HEK293 (cell line): ENCODE results near the gene PHKG2.

Experiments used
- CTCF ChIP-seq: fragments of 450-650 bp; formaldehyde crosslinking; IDR thresholded peaks from 2 replicates; pipeline ENCODE4 v1.5.1; 2016; ENCODE audit warnings: missing biosample characterization, missing genetic modification characterization
- HOXA7 ChIP-seq: sonication (generic); formaldehyde crosslinking; IDR thresholded peaks from 2 replicates; pipeline ENCODE4 v1.8.1; 2022; ENCODE audit warnings: missing genetic modification reagents, borderline replicate concordance
- INSM2 ChIP-seq: fragments of 450-650 bp; formaldehyde crosslinking; IDR thresholded peaks from 2 replicates; pipeline ENCODE4 v1.5.1; 2016; ENCODE audit warnings: missing biosample characterization, missing genetic modification characterization
- SP3 ChIP-seq: fragments of 450-650 bp; formaldehyde crosslinking; IDR thresholded peaks from 2 replicates; pipeline ENCODE4 v1.5.1; 2016; ENCODE audit warnings: missing biosample characterization, missing genetic modification characterization
- ZNF112 ChIP-seq: fragments of 450-650 bp; formaldehyde crosslinking; IDR thresholded peaks from 2 replicates; pipeline ENCODE4 v1.5.0; 2017; ENCODE audit warnings: missing biosample characterization, missing genetic modification characterization
- ZNF549 ChIP-seq: fragments of 450-650 bp; IDR thresholded peaks from 2 replicates; pipeline ENCODE4 v1.5.1; 2018; ENCODE audit warnings: missing biosample characterization, missing genetic modification characterization, mild to moderate bottlenecking, inconsistent platforms, moderate library complexity

- TF ChIP-seq ZNF549 (tag by site-specific recombination) = no peak
- TF ChIP-seq ZNF112 = no peak
- no peak for TF ChIP-seq SP3
- TF ChIP-seq CTCF (tag by site-specific recombination) = no peak
- no peak for TF ChIP-seq HOXA7 (CRISPR knock-in tag)
- TF ChIP-seq INSM2 (tag by site-specific recombination) = no peak
These were observed 34.5 kb downstream of the PHKG2 start for GRCh38 chr16:30782486-30783279.
